ENCODE data around the gene TMEM145.

Gene TMEM145

DNA sequence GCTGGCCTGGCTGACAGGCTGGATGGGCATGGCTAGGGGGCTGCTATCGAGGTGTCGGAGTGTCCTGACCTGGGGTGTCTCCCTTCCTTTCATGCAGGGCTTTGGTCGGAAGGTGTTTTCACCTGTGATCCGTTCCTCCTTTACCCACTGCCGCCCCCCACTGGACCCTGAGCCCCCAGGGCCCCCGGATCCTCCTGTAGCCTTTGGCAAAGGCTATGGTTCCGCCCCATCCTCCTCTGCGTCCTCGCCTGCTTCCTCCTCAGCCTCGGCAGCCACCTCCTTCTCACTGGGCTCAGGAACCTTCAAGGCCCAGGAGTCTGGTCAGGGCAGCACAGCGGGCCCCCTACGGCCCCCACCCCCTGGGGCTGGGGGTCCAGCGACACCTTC lies 23.0 kb upstream of the TMEM145 start:
- DNase-seq, result no peak

DNA sequence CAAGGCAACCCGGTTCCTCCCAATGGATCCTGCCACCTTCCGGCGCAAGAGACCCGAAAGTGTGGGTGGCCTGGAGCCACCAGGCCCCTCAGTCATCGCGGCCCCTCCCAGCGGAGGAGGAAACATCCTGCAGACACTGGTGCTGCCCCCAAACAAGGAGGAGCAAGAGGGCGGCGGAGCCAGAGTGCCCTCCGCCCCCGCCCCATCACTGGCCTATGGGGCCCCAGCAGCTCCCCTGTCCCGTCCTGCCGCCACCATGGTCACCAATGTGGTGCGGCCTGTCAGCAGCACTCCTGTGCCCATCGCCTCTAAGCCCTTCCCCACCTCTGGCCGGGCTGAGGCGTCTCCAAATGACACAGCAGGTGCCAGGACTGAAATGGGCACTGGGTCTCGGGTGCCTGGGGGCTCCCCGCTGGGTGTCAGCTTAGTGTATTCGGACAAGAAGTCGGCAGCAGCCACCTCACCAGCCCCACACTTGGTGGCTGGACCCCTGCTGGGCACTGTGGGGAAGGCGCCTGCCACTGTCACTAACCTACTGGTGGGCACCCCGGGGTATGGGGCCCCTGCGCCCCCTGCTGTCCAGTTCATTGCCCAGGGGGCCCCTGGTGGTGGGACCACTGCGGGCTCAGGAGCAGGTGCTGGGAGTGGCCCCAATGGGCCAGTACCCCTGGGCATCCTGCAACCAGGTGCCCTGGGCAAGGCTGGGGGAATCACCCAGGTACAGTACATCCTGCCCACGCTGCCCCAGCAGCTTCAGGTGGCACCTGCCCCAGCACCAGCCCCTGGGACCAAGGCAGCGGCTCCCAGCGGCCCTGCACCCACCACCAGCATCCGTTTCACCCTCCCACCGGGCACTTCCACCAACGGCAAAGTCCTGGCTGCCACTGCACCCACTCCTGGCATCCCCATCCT lies 22.3 kb upstream of the TMEM145 start:
- DNase-seq, result peak; percentile 49 to 53

DNA sequence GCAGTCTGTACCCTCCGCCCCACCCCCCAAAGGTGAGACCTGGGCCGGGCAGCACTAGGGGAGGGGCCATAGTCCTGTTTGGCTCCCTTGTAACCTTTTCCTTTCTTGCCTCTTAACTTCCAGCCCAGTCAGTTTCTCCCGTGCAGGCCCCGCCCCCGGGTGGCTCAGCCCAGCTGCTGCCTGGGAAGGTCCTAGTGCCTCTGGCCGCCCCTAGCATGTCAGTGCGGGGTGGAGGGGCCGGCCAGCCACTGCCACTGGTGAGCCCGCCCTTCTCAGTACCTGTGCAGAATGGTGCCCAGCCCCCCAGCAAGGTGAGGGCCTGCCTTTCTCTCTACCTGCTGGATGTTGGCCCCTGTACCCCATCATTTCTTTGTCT lies 21.7 kb upstream of the TMEM145 start:
- DNase-seq, result no peak

DNA sequence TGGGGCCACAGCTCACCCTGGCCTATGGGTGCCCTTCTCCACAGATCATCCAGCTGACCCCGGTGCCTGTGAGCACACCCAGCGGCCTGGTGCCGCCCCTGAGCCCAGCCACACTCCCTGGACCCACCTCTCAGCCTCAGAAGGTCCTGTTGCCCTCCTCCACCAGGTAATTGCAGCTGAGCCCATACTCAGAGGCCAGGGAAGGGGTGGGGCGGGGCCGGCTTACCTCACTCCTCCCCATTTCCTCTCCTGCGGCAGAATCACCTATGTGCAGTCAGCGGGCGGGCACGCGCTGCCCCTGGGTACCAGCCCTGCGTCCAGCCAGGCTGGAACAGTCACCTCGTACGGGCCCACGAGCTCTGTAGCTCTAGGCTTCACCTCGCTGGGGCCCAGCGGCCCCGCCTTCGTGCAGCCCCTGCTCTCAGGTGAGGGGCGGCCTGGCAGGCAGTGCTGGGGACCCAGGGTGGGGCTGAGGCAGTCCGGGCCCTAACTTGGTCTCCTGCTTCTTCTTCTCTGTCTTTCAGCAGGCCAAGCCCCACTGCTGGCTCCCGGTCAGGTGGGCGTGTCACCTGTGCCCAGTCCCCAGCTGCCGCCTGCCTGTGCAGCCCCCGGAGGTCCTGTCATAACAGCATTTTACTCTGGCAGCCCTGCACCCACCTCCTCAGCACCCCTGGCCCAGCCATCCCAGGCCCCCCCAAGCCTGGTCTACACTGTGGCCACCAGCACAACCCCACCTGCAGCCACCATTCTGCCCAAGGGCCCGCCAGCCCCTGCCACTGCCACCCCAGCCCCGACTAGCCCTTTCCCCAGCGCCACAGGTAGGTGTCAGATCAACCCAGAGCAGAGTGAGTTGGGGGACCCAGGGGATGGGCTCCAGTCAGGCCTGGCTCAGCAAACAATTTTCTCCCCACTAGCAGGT lies 20.8 kb upstream of the TMEM145 start:
- no peak for DNase-seq

GRCh38 chr19:42292963-42293362 lies 20.1 kb upstream of the TMEM145 start:
- DNase-seq, result no peak

- DNase-seq, result no peak
Measured at GRCh38 chr19:42293540-42293939, 19.6 kb upstream of the TMEM145 start.

- no peak for DNase-seq
Measured at GRCh38 chr19:42293948-42294347, 19.2 kb upstream of the TMEM145 start.

DNA sequence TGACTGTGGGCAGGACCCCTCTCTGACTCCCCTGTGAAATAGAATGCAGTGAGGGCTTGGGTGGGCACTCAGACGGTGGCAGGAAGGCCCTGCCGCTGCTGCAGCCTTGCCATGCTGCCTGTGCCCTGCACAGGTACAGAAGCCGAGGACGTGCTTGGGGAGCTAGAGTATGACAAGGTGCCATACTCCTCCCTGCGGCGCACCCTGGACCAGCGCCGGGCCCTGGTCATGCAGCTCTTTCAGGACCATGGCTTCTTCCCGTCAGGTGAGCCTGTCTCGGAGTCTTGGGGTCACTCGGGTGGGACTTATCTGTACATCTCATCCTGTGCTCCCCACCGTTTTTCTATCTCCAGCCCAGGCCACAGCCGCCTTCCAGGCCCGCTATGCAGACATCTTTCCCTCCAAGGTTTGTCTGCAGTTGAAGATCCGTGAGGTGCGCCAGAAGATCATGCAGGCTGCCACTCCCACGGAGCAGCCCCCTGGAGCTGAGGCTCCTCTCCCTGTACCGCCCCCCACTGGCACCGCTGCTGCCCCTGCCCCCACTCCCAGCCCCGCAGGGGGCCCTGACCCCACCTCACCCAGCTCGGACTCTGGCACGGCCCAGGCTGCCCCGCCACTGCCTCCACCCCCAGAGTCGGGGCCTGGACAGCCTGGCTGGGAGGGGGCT lies 18.5 kb upstream of the TMEM145 start:
- DNase-seq, result no peak

- DNase-seq, result no peak
Measured at GRCh38 chr19:42295342-42295741, 17.8 kb upstream of the TMEM145 start.

- peak; percentile 96 to 97 for DNase-seq
Measured at GRCh38 chr19:42295831-42296525, 17.1 kb upstream of the TMEM145 start.

DNA sequence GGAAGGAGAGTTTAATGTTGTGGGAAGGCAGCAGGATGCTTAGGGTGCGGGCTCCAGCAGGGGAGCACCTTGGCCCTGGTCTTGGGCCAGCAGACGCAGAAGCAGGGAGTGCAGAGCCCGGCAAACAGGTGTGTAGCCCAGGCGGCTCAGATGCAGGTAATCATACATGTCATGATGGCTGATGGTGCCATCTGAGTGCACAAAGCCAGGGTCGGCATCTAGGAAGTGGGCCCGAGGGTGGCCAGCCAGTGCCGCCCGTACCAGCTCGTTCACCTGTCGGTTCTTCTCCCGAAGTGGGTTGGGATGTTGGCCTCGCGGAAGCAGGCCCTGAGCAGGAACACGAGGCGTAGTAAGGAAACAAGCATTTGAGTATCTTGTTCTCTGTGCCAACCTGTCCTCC lies 16.1 kb upstream of the TMEM145 start:
- DNase-seq, result no peak

- no peak for DNase-seq
Measured at GRCh38 chr19:42301646-42302203, 11.4 kb upstream of the TMEM145 start, which contains the start of gene PRR19. Gene PRR19 (plus strand): TSS chr19:42302132. CDS start chr19:42309585, 7,453 bp downstream.

GRCh38 chr19:42303101-42303464 lies 10.0 kb upstream of the TMEM145 start:
- DNase-seq, result no peak

GRCh38 chr19:42303876-42304275 lies 9.2 kb upstream of the TMEM145 start:
- no peak for DNase-seq

DNA sequence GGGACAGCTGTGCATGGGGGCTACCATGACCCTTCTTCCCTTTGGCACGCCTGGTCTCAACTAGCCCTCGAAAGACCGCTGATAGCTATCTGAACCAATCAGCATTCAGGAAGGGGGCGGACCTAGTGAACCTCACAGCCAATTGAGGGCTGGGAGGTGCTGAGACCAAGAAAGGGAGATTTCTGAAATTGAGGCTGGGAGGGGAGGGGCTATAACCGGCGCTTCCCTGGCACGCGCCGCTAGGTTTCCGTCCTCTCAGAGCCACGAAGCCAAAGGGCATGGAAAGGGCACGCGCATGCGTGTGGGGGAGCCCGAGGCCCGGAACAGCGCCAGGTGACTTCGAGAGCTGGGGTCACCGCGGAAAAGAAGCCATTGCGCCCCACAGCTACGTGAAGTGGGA lies 6.5 kb upstream of the TMEM145 start:
- no peak for DNase-seq

DNA sequence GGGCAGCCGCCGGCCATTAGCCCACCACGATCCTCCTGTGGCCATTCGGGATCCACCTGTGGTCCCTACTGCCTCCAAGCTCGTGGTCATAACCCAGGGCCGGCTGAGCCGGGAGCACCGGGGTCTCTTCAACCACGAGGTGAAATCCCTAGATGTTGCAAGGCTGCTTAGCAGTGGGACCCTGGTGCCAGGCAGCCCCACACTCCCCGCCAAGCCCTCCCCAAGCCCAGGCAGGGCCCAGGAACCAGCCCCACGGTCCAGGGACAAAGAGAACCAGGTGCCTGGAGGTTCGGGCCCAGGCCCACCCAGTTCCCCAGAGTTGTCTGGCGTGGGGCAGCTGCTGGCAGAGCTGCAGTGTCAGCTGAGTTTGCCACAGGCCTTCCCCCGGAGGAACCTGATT lies 3.4 kb upstream of the TMEM145 start:
- DNase-seq, result no peak

- DNase-seq, result no peak
Measured at GRCh38 chr19:42311657-42312056, 1.5 kb upstream of the TMEM145 start.

- no peak for DNase-seq
Measured at GRCh38 chr19:42312370-42312769, 739 bp upstream of the TMEM145 start.

DNA sequence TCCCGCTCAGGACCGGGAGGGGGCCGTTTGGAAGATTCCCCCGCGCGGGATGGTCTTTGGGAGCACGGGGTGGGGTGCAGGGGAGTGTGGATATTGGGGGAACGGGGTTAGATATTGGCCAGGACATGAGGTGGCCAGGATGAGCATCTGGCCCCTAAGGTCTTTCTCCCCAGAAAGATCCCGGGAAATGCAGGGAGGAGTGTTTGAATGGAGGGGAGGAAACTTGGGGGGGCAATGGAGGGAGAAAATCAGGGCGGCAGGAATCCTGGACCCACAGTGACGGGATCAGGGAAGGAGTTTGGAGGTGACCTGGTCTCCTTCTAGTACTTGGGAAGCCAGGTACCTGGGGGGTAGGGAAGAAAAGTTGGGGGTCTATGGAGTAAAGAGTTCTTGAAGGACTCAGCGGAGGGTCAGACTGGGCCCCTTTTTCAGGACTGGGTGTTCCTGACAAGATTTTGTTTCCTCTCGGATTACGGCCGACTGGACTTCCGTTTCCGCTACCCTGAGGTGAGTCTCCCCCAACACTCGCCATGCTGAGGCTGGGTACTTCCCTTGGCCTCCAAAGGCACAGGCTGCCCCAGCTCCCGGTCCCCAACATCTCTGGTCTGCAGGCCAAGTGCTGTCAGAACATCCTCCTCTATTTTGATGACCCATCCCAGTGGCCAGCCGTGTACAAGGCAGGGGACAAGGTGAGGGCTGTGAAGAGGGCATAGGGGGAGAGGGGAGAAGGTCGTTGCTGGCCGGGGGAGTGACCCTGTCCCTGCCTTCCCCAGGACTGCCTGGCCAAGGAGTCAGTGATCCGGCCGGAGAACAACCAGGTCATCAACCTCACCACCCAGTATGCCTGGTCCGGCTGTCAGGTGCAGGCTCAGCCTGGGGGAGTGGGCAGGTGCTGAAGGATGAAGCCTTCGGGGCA lies 989 bp downstream of the TMEM145 start:
- no peak for DNase-seq

- DNase-seq, result no peak
Measured at GRCh38 chr19:42315024-42315423, 1.9 kb downstream of the TMEM145 start.
